B cell (primary cell): ENCODE measurements around the gene ANK2. TPM values are rescaled to one million over a fixed set of nuclear protein-coding genes. Genes with fewer than 3 reads are reported as not detected.

Experiments used
- ATAC-seq: fragments of 200-7000 bp; cut with Tn5 transposase; one replicate; pipeline ENCODE4 v1.10.0; 2021; ENCODE audit warnings: low read depth, mild to moderate bottlenecking, moderate number of reproducible peaks, moderate library complexity
- CTCF ChIA-PET: fragments of 350-600 bp; sonication (Branson Sonifier 250); formaldehyde crosslinking; loops from one replicate; lab custom pipeline; 2021; ENCODE audit warnings: antibody characterized with exemption, inconsistent platforms; lab: Charles Lee
- POLR2A ChIA-PET: fragments of 350-600 bp; sonication (Branson Sonifier 250); formaldehyde crosslinking; loops from one replicate; lab custom pipeline; 2021; ENCODE audit warnings: antibody characterized with exemption; lab: Charles Lee
- DNase-seq: peaks from one replicate; pipeline ENCODE4 v3.0.0; 2013
- H2AFZ ChIP-seq: 2 replicates; pipeline ENCODE4 v1.6.1; 2012; ENCODE audit warnings: mild to moderate bottlenecking, low read depth, low read length; ENCODE audit not compliant: insufficient read depth, poor library complexity, severe bottlenecking
- H3K27ac ChIP-seq, 2 donors: 1 replicate in 1 of 2; 2 replicates in 1 of 2; pipeline ENCODE4 v1.5.1; 2012 to 2013; ENCODE audit warnings: low read length in 2 of 2, mild to moderate bottlenecking in 2 of 2, moderate library complexity in 1 of 2
- H3K27me3 ChIP-seq, 4 experiments: fragments of 200-600 bp in 1 of 4; sonication (generic) in 1 of 4; replicated peaks in 1 of 4; 1 replicate in 2 of 4; 2 replicates in 2 of 4; pipeline versions ENCODE4 v1.6.1 to v1.7.0; 2013 to 2016; ENCODE audit warnings: low read length in 3 of 4, mild to moderate bottlenecking in 2 of 4, mixed read lengths in 1 of 4, moderate library complexity in 1 of 4; ENCODE audit not compliant: insufficient read depth in 4 of 4, control insufficient read depth in 3 of 4; ENCODE audit errors: control extremely low read depth in 1 of 4
- H3K36me3 ChIP-seq, 2 experiments: replicated peaks in 1 of 2; 1 replicate in 1 of 2; 2 replicates in 1 of 2; pipeline versions ENCODE4 v1.6.1 to v1.7.1; 2013; ENCODE audit warnings: low read length in 1 of 2; ENCODE audit not compliant: insufficient read depth in 2 of 2, control insufficient read depth in 1 of 2; ENCODE audit errors: control extremely low read depth in 1 of 2, extremely low read depth in 1 of 2
- H3K4me1 ChIP-seq, 2 donors: fragments of 200-600 bp in 1 of 2; sonication (generic) in 1 of 2; 1 replicate in 1 of 2; 2 replicates in 1 of 2; pipeline versions ENCODE4 v1.5.1 to v1.6.1; 2013 to 2017; ENCODE audit warnings: low read length in 2 of 2; ENCODE audit not compliant: control insufficient read depth in 2 of 2, insufficient read depth in 2 of 2
- H3K4me2 ChIP-seq: replicated peaks from 2 replicates; pipeline ENCODE3; 2012; ENCODE audit warnings: mild to moderate bottlenecking, low read depth, low read length; ENCODE audit not compliant: poor library complexity, severe bottlenecking
- H3K4me3 ChIP-seq, 5 experiments: fragments of 200-600 bp in 1 of 5; sonication (generic) in 1 of 5; 1 replicate in 3 of 5; 2 replicates in 2 of 5; pipeline versions ENCODE4 v1.5.1 to v1.7.0; 2011 to 2016; ENCODE audit warnings: low read length in 4 of 5, mild to moderate bottlenecking in 4 of 5, low read depth in 2 of 5, control low read depth in 1 of 5, moderate library complexity in 1 of 5; ENCODE audit not compliant: insufficient read depth in 1 of 5; ENCODE audit errors: control extremely low read depth in 1 of 5, extremely low read depth in 1 of 5
- H3K79me2 ChIP-seq: fragments of 200-600 bp; sonication (generic); one replicate; pipeline ENCODE4 v1.6.0; 2016; ENCODE audit warnings: low read length; ENCODE audit not compliant: control insufficient read depth, insufficient read depth
- H3K9ac ChIP-seq: fragments of 200-600 bp; sonication (generic); 2 replicates; pipeline ENCODE4 v1.6.1; 2017; ENCODE audit warnings: mild to moderate bottlenecking, low read length, moderate library complexity
- H3K9me3 ChIP-seq, 3 donors: one replicate each; pipeline versions ENCODE4 v1.6.1 to v1.7.1; 2013; ENCODE audit warnings: low read length in 2 of 3; ENCODE audit not compliant: control insufficient read depth in 2 of 3, insufficient read depth in 1 of 3; ENCODE audit errors: control extremely low read depth in 1 of 3
- H4K20me1 ChIP-seq: 2 replicates; pipeline ENCODE4 v1.6.0; 2012; ENCODE audit warnings: mild to moderate bottlenecking, low read length; ENCODE audit not compliant: insufficient read depth, control insufficient read depth, poor library complexity, severe bottlenecking
- H3K27ac Mint-ChIP-seq: one replicate; pipeline ENCODE4 v1.8.0; 2021; ENCODE audit warnings: mixed read lengths
- H3K27me3 Mint-ChIP-seq: one replicate; pipeline ENCODE4 v1.8.0; 2021; ENCODE audit warnings: mixed read lengths
- H3K4me1 Mint-ChIP-seq: one replicate; pipeline ENCODE4 v1.8.0; 2021; ENCODE audit warnings: mixed read lengths
- H3K4me3 Mint-ChIP-seq: one replicate; pipeline ENCODE4 v1.8.0; 2021; ENCODE audit warnings: mixed read lengths
- H3K9me3 Mint-ChIP-seq: one replicate; pipeline ENCODE4 v1.8.0; 2022; ENCODE audit warnings: mixed read lengths; ENCODE audit not compliant: insufficient read depth
- CTCF ChIP-seq: fragments of 200-600 bp; IDR thresholded peaks from one replicate; pipeline ENCODE4 v1.8.0; 2022; ENCODE audit warnings: antibody characterized with exemption, mild to moderate bottlenecking
- EZH2 ChIP-seq: IDR thresholded peaks from 2 replicates; pipeline ENCODE4 v1.6.1; 2012; ENCODE audit warnings: borderline replicate concordance, low read depth, mild to moderate bottlenecking, moderate library complexity, low read length; ENCODE audit not compliant: insufficient read depth, poor library complexity, severe bottlenecking
- WGBS: methylation state at CpG from one replicate; pipeline ENCODE4 v1.1.5; 2013; ENCODE audit warnings: missing lambda C conversion rate; ENCODE audit not compliant: insufficient coverage; 5-methylcytosine and 5-hydroxymethylcytosine counted together
- intact Hi-C: fragments of 100-400 bp; cut with micrococcal nuclease; formaldehyde crosslinking; loops from one replicate; pipeline ENCODE4 v1.10.0; 2022
- polyA plus RNA-seq: library from polyadenylated mRNA; depleted of rRNA; stranded (reverse); fragments of >200 nt; gene quantifications from 2 replicates; pipeline ENCODE4 v1.2.3, GENCODE V29; 2012
- total RNA-seq, 2 donors: library from RNA; stranded (reverse); fragments of 120-200 nt in 1 of 2; gene quantifications; 1 replicate in 1 of 2; 2 replicates in 1 of 2; pipeline versions ENCODE4 v1.2.3 to v1.2.4, GENCODE V29; 2013 to 2022

Gene ANK2
- total and polyA plus RNA-seq, 2 donors (not counting 1 experiment from before 2014, with no cell fraction given): 0.16 to 3.6 TPM

DNA sequence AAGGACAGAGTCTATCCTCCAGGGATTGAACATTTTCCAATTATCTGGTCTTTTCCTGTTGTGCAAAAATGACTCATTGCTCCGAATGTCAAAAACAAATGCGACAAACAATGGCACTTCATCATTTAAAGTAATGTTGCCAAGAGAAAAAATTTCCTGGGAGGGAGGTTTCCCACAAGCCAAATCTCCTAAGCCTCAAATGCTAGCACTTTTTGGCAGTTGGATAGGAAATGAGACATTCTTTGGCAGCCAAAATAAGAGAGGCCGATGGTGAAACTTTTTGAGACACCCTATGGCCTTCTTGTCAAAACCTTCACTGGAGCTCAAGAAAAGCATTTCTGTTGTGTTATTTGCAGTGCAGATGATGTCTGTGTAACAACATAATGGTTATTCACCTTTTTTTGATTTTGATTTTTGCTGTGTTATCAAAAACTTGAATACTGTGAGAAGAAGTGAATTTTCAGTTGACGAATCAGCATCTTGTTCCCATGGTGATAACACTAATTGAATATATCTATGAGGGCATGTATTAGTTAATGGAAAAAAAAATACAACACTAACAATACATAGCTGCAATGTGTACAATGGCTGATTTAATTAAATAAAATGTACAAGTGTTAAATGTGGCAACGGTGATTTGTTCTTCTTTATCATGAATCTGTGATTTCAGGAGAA, 333.8 kb downstream of the ANK2 start:
- intact Hi-C loops: no loop called here
- no peak overlapping the region for H3K4me2 ChIP-seq

More for the DNA sequence above, 333.8 kb downstream of the ANK2 start:
- H3K9me3 Mint-ChIP-seq: no peaks in the 10 kb centered on the region
- no peaks in the 10 kb centered on the region for H3K4me1 Mint-ChIP-seq
- H3K4me1 ChIP-seq: no peaks in the 10 kb centered on the region
- H3K9ac ChIP-seq: no peak overlapping the region
- H4K20me1 ChIP-seq: no peaks in the 10 kb centered on the region
- POLR2A ChIA-PET: no interaction called here
- H3K79me2 ChIP-seq: no peaks in the 10 kb centered on the region
- H3K4me3 Mint-ChIP-seq: no peak overlapping the region
- H3K27ac ChIP-seq: no peak overlapping the region
- H3K27me3 Mint-ChIP-seq: no peaks in the 10 kb centered on the region
- no peaks in the 10 kb centered on the region for H3K9me3 ChIP-seq
- DNase-seq: no peak
- 100% methylated on average over 1 of the region's 5 CpGs for WGBS
- no peaks in the 10 kb centered on the region for H3K36me3 ChIP-seq
- CTCF ChIA-PET: interaction anchor here (0.7 to 1.3 kb wide), 2 partner anchors 12 to 1066 kb away, joined by 3 to 4 read pairs; no protein-coding TSS in a partner anchor
- no peak overlapping the region for H3K4me3 ChIP-seq
- no peak overlapping the region for H3K27ac Mint-ChIP-seq
- no peak overlapping the region for H2AFZ ChIP-seq
- no peak for ATAC-seq
- TF ChIP-seq CTCF: no peak
- TF ChIP-seq EZH2: no peak
- no peaks in the 10 kb centered on the region for H3K27me3 ChIP-seq
